ENCODE data around the gene DCPS.
"Not testable (repeated sequence)": the region's sequence is repeated elsewhere in the genome, so short reads cannot be mapped to it uniquely, and the experiment has no call there.

Gene DCPS

GRCh38 chr11:126362879-126363655 lies 59.2 kb downstream of the DCPS start:
- DNase-seq, result no peak

DNA sequence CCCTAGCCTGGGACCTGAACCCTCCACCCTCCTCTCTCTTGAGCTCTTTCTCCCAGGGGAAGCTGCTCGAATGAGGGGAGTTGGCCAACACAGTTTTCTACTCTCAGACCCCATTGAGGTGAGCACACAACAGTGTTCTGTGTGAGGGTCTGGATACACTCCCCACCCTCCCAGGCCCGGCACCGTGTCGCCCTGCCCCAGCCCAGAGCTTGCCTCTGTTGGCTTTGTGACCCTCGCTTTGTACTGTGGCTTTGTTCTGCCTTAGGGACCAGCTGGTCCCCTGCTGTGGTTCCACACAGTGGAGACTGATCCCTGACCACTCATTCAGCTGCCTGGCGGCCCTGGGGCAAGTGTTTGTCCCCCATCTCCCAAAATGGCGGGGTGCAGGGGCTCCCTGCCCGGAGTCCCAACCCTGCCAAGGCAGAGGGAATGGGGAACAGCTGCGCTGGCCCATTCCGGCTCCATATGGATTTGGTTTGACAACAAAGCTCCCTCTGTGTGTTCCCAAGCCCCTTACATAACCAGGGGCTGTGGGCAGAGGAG lies 59.9 kb downstream of the DCPS start:
- DNase-seq, result no peak

- DNase-seq, result not testable (repeated sequence)
Observed at GRCh38 chr11:126364735-126365134, 60.9 kb downstream of the DCPS start.

- not testable (repeated sequence) for DNase-seq
Observed at GRCh38 chr11:126365508-126365907, 61.6 kb downstream of the DCPS start.

DNA sequence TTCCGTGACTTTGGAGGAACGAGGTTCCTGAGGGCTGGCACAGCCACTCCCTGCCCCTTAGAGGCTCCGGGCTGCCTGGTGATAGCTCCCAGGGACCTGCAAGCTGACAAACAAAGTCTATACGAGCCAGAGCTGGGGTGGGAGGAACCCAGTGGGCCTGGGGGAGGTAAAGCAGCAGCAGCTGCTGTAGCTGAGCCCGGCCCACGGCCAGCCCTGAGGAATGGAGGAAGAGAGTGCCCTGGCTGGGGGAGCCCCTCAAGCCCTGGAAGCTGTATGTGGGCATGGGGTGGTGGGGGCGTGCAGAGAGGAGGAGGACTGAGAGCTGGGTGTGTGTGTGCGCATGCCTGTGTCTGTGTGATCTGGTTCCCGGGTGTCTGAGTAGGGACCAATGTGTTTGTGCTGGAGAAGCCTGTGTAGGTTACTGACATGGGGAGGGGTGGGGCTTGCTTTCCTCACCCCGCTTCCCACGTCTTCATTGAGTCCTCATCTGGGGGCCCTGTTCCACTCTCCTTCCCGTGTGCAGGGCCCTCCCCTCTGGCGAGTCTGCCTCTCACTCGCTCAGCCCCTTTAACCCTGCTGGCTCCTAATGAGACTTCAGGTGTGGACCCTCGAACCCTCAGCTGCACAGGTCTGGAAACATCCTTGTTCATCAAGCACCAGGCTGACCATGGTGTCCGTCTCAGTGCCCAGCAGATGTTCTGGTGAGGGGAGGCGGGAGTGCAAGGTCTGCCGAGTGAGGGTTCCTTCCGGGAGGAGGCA lies 62.4 kb downstream of the DCPS start:
- DNase-seq, result no peak

GRCh38 chr11:126366823-126367654 lies 63.2 kb downstream of the DCPS start:
- DNase-seq, result not testable (repeated sequence)

- DNase-seq, result not testable (repeated sequence)
Observed at GRCh38 chr11:126367806-126368205, 63.9 kb downstream of the DCPS start.

- DNase-seq, result not testable (repeated sequence)
Observed at GRCh38 chr11:126368336-126369119, 64.7 kb downstream of the DCPS start.

GRCh38 chr11:126370016-126370415 lies 66.2 kb downstream of the DCPS start:
- no peak for DNase-seq

DNA sequence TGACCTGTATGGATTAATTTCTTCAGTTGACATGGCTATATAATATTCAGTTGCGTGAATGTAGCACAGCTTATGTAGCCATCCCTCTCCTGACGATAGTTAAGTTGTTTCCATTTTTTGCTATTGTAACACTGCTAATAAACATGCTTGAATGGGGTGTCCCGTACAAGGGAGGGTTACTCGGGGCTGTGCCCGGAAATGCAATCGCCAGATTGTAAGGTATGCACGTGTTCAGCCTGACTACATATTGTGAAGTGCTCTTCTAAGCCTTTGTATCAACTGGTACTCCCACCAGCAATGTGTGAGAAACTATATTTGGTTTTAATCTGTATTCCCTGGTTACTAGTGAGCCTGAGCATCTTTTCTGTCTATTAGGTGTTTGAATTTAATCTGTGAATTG lies 67.7 kb downstream of the DCPS start:
- no peak for DNase-seq

- not testable (repeated sequence) for DNase-seq
Observed at GRCh38 chr11:126373389-126374066, 69.7 kb downstream of the DCPS start.

DNA sequence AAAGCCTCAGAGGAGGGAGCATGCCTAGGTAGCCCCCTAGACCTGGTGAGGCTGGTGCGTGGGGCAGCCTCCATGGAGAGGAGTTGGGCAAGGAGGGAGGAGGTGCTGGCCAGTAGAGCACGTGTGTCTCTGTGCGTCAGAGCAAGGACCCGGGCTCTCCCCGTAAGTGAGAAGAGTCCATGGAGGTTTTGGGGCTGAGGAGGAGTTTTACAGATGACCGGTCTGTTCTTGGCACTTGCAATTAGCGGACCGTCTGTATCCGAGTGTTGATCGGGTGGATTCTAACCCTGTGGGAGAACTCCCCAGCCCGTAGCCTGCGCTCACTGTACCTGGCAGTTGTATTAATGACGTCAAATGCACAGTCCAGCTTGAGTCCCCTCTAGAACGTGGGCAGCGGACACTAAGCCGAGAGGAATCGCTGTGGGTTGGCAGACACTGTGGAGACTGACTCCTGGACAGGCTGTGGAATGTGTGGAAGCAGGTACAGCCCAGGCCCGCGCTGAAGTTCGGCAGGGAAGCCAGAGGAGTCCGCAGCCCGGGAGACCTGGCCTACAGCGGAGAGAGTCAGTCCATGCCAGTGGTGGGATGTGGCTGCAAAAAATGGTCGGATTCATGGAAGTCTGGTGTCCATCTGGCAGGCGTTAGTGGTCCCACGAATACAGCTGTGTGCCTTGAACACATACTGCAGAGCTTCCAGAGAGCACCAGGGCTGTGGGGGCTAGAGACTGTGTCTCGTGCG lies 70.9 kb downstream of the DCPS start:
- DNase-seq, result not testable (repeated sequence)

- no peak for DNase-seq
Observed at GRCh38 chr11:126375726-126376125, 71.9 kb downstream of the DCPS start.

GRCh38 chr11:126378763-126379162 lies 74.9 kb downstream of the DCPS start:
- no peak for DNase-seq

GRCh38 chr11:126380909-126381308 lies 77.0 kb downstream of the DCPS start:
- no peak for DNase-seq

DNA sequence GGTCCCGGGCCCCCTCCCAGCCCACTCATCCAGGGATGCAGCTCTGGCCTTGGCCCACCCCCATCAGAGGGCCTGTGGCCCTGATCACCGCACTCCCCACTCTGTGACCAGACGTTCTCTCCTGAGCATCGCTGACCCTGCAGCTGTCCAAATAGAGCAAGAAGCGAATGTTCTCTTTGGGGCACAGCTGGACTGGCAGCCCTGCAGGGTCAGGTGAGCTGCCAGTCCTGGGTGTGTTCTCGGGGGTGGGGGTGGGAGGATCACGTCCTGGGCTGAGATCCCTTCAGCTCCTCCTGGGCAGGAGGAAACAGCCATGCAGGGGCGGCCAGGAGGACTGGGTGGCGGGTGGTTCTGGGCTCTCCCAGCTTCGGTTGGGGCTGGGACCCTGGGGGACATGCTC lies 78.1 kb downstream of the DCPS start:
- not testable (repeated sequence) for DNase-seq

GRCh38 chr11:126382641-126383040 lies 78.8 kb downstream of the DCPS start:
- DNase-seq, result not testable (repeated sequence)

- no peak for DNase-seq
Observed at GRCh38 chr11:126383339-126384335, 79.8 kb downstream of the DCPS start.

DNA sequence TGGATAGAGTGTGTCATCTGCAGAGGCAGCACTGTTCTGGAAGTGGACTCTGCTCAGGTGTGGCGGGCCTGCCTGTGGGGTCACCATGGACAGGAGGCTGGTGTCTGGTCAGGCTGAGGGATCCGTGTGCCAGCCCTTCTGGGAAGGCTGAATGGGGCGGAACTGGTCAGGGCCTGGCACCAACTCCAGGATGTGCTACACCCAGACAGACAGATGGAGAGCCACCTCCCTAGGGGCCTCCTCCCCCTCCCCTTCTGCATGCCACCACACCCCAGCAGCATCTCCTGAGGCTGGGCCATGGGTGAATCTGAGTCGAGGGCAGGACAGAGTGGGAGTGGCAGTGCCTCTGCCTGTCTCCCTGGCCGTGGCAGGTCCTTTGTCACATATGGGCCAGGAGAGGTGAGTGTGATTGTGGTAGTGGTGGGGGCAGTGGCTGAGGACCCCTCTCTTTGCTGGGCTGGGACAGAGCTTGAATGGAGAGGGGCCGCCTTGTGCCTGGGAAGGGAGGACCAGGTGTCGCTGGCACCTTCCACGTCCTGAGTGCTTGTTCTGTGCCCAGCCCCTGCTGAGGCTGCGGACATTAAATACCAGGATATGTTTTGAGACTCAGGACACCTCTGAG lies 80.7 kb downstream of the DCPS start:
- no peak for DNase-seq
